B cell (primary cell): ENCODE results near the gene CFAP61. TPM values are rescaled to one million over a fixed set of nuclear protein-coding genes. Genes with fewer than 3 reads are reported as not detected.
A peak's percentile ranks its signal among the peaks of the same experiment; 100 is the strongest.

Experiments
- ATAC-seq: fragments of 200-7000 bp; cut with Tn5 transposase; one replicate; pipeline ENCODE4 v1.10.0; 2021; ENCODE audit warnings: low read depth, mild to moderate bottlenecking, moderate number of reproducible peaks, moderate library complexity
- CTCF ChIA-PET: fragments of 350-600 bp; sonication (Branson Sonifier 250); formaldehyde crosslinking; loops from one replicate; lab custom pipeline; 2021; ENCODE audit warnings: antibody characterized with exemption, inconsistent platforms; lab: Charles Lee
- POLR2A ChIA-PET: fragments of 350-600 bp; sonication (Branson Sonifier 250); formaldehyde crosslinking; loops from one replicate; lab custom pipeline; 2021; ENCODE audit warnings: antibody characterized with exemption; lab: Charles Lee
- DNase-seq: peaks from one replicate; pipeline ENCODE4 v3.0.0; 2013
- H2AFZ ChIP-seq: 2 replicates; pipeline ENCODE4 v1.6.1; 2012; ENCODE audit warnings: mild to moderate bottlenecking, low read depth, low read length; ENCODE audit not compliant: insufficient read depth, poor library complexity, severe bottlenecking
- H3K27ac ChIP-seq, 2 donors: 1 replicate in 1 of 2; 2 replicates in 1 of 2; pipeline ENCODE4 v1.5.1; 2012 to 2013; ENCODE audit warnings: low read length in 2 of 2, mild to moderate bottlenecking in 2 of 2, moderate library complexity in 1 of 2
- H3K27me3 ChIP-seq, 4 experiments: fragments of 200-600 bp in 1 of 4; sonication (generic) in 1 of 4; replicated peaks in 1 of 4; 1 replicate in 2 of 4; 2 replicates in 2 of 4; pipeline versions ENCODE4 v1.6.1 to v1.7.0; 2013 to 2016; ENCODE audit warnings: low read length in 3 of 4, mild to moderate bottlenecking in 2 of 4, mixed read lengths in 1 of 4, moderate library complexity in 1 of 4; ENCODE audit not compliant: insufficient read depth in 4 of 4, control insufficient read depth in 3 of 4; ENCODE audit errors: control extremely low read depth in 1 of 4
- H3K36me3 ChIP-seq, 2 experiments: replicated peaks in 1 of 2; 1 replicate in 1 of 2; 2 replicates in 1 of 2; pipeline versions ENCODE4 v1.6.1 to v1.7.1; 2013; ENCODE audit warnings: low read length in 1 of 2; ENCODE audit not compliant: insufficient read depth in 2 of 2, control insufficient read depth in 1 of 2; ENCODE audit errors: control extremely low read depth in 1 of 2, extremely low read depth in 1 of 2
- H3K4me1 ChIP-seq, 2 donors: fragments of 200-600 bp in 1 of 2; sonication (generic) in 1 of 2; 1 replicate in 1 of 2; 2 replicates in 1 of 2; pipeline versions ENCODE4 v1.5.1 to v1.6.1; 2013 to 2017; ENCODE audit warnings: low read length in 2 of 2; ENCODE audit not compliant: control insufficient read depth in 2 of 2, insufficient read depth in 2 of 2
- H3K4me2 ChIP-seq: replicated peaks from 2 replicates; pipeline ENCODE3; 2012; ENCODE audit warnings: mild to moderate bottlenecking, low read depth, low read length; ENCODE audit not compliant: poor library complexity, severe bottlenecking
- H3K4me3 ChIP-seq, 5 experiments: fragments of 200-600 bp in 1 of 5; sonication (generic) in 1 of 5; 1 replicate in 3 of 5; 2 replicates in 2 of 5; pipeline versions ENCODE4 v1.5.1 to v1.7.0; 2011 to 2016; ENCODE audit warnings: low read length in 4 of 5, mild to moderate bottlenecking in 4 of 5, low read depth in 2 of 5, control low read depth in 1 of 5, moderate library complexity in 1 of 5; ENCODE audit not compliant: insufficient read depth in 1 of 5; ENCODE audit errors: control extremely low read depth in 1 of 5, extremely low read depth in 1 of 5
- H3K79me2 ChIP-seq: fragments of 200-600 bp; sonication (generic); one replicate; pipeline ENCODE4 v1.6.0; 2016; ENCODE audit warnings: low read length; ENCODE audit not compliant: control insufficient read depth, insufficient read depth
- H3K9ac ChIP-seq: fragments of 200-600 bp; sonication (generic); 2 replicates; pipeline ENCODE4 v1.6.1; 2017; ENCODE audit warnings: mild to moderate bottlenecking, low read length, moderate library complexity
- H3K9me3 ChIP-seq, 3 donors: one replicate each; pipeline versions ENCODE4 v1.6.1 to v1.7.1; 2013; ENCODE audit warnings: low read length in 2 of 3; ENCODE audit not compliant: control insufficient read depth in 2 of 3, insufficient read depth in 1 of 3; ENCODE audit errors: control extremely low read depth in 1 of 3
- H4K20me1 ChIP-seq: 2 replicates; pipeline ENCODE4 v1.6.0; 2012; ENCODE audit warnings: mild to moderate bottlenecking, low read length; ENCODE audit not compliant: insufficient read depth, control insufficient read depth, poor library complexity, severe bottlenecking
- H3K27ac Mint-ChIP-seq: one replicate; pipeline ENCODE4 v1.8.0; 2021; ENCODE audit warnings: mixed read lengths
- H3K27me3 Mint-ChIP-seq: one replicate; pipeline ENCODE4 v1.8.0; 2021; ENCODE audit warnings: mixed read lengths
- H3K4me1 Mint-ChIP-seq: one replicate; pipeline ENCODE4 v1.8.0; 2021; ENCODE audit warnings: mixed read lengths
- H3K4me3 Mint-ChIP-seq: one replicate; pipeline ENCODE4 v1.8.0; 2021; ENCODE audit warnings: mixed read lengths
- H3K9me3 Mint-ChIP-seq: one replicate; pipeline ENCODE4 v1.8.0; 2022; ENCODE audit warnings: mixed read lengths; ENCODE audit not compliant: insufficient read depth
- EZH2 ChIP-seq: IDR thresholded peaks from 2 replicates; pipeline ENCODE4 v1.6.1; 2012; ENCODE audit warnings: borderline replicate concordance, low read depth, mild to moderate bottlenecking, moderate library complexity, low read length; ENCODE audit not compliant: insufficient read depth, poor library complexity, severe bottlenecking
- WGBS: methylation state at CpG from one replicate; pipeline ENCODE4 v1.1.5; 2013; ENCODE audit warnings: missing lambda C conversion rate; ENCODE audit not compliant: insufficient coverage; 5-methylcytosine and 5-hydroxymethylcytosine counted together
- intact Hi-C: fragments of 100-400 bp; cut with micrococcal nuclease; formaldehyde crosslinking; loops from one replicate; pipeline ENCODE4 v1.10.0; 2022
- polyA plus RNA-seq: library from polyadenylated mRNA; depleted of rRNA; stranded (reverse); fragments of >200 nt; gene quantifications from 2 replicates; pipeline ENCODE4 v1.2.3, GENCODE V29; 2012
- total RNA-seq, 2 donors: library from RNA; stranded (reverse); fragments of 120-200 nt in 1 of 2; gene quantifications; 1 replicate in 1 of 2; 2 replicates in 1 of 2; pipeline versions ENCODE4 v1.2.3 to v1.2.4, GENCODE V29; 2013 to 2022
- TF ChIP-seq, protein P1 (sequence below): fragments of 200-600 bp; IDR thresholded peaks from one replicate; pipeline ENCODE4 v1.8.0; 2022; ENCODE audit warnings: antibody characterized with exemption, mild to moderate bottlenecking

CFAP61 gene
- total and polyA plus RNA-seq, 2 donors (not counting 1 experiment from before 2014, with no cell fraction given): not detected

DNA sequence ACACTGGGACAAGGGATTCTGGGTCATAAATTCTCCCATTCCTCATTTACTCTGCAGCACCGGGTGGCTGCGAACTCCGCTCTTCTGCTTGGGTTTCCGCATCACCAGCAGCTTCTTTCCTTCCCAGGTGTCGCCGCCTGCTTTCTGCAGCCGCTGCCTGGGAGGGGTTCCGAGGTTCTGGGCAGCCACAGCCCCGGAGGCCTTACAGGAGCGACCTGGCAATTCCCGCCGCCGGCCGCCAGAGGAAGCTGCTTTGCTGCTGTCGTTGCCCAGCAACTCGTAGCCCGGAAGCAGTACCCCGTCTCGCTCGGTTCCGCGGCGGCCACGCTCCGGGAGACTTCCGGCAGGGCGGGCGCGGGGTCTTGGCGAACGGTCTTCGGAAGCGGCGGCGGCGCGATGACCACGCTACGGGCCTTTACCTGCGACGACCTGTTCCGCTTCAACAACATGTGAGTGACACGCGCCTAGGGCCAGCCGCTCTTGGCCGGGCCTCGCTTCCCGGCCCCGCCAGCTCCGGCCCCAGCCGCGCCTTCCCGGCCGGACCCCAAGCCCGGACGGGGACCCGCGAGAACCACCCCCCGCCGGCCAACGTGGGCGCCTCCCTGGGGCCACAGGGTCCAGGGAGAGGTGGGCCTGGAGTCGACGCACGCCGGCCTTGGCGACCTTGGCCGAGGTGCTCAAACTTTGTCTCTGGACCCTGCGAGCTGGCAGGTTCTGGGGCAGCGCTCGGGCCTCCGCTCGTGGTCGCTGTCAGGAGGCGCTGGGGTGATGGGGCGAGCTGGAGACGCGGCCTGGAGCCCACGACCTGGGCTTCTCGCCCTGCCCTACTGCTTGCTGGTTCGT lies 35.1 kb upstream of the CFAP61 start, which contains the start of gene NAA20:
Gene NAA20, plus strand, starts transcription at position 362 of the 843 bp plus-strand sequence. Its CDS starts 35 bp downstream, at position 397.
- Histone ChIP-seq H4K20me1 (peaks cover 32% of the 10 kb centered on the region), H3K27ac (peak within 1 kb of the TSS; percentile 1 to 86), H3K9me3 (no peaks in the 10 kb centered on the region), H3K4me1 (peaks cover 12 to 27% of the 10 kb centered on the region in 2 donors), H3K9ac (peak within 1 kb of the TSS; percentile 92), H3K79me2 (peaks cover 72% of the 10 kb centered on the region), H2AFZ (peak within 1 kb of the TSS; percentile 93), H3K4me2 (peak within 1 kb of the TSS; percentile 89), H3K4me3 (peak within 1 kb of the TSS; percentile 41 to 91 (median 83)), H3K36me3 (peaks cover 0 to 11% of the 10 kb centered on the region in 2 experiments), H3K27me3 (no peaks in the 10 kb centered on the region)
- intact Hi-C loops: loop anchor here (1.0 to 10.0 kb wide), 9 partner anchors 35 to 1732 kb away; partner anchors contain the start of genes CFAP61, CRNKL1, DZANK1 and KIZ
- ChIA-PET POLR2A (interaction anchor here (1.9 kb wide), 1 partner anchor 35 kb away, joined by 12 read pairs; the partner anchor contains the start of genes CFAP61 and CRNKL1), CTCF (interaction anchor here (0.9 to 2.2 kb wide), 6 partner anchors 15 to 111 kb away, joined by 3 to 12 read pairs (median 5); partner anchors contain the start of genes CFAP61 and CRNKL1)
- Mint-ChIP-seq H3K4me3 (peak within 1 kb of the TSS; percentile 94), H3K9me3 (no peaks in the 10 kb centered on the region), H3K4me1 (peaks cover 42% of the 10 kb centered on the region), H3K27ac (peak within 1 kb of the TSS; percentile 94), H3K27me3 (no peaks in the 10 kb centered on the region)
- WGBS: under 1% methylated on average over 81 of the region's 81 CpGs
- DNase-seq (peak; percentile 91), ATAC-seq (peak; percentile 98)
- TF ChIP-seq, protein P1, sequence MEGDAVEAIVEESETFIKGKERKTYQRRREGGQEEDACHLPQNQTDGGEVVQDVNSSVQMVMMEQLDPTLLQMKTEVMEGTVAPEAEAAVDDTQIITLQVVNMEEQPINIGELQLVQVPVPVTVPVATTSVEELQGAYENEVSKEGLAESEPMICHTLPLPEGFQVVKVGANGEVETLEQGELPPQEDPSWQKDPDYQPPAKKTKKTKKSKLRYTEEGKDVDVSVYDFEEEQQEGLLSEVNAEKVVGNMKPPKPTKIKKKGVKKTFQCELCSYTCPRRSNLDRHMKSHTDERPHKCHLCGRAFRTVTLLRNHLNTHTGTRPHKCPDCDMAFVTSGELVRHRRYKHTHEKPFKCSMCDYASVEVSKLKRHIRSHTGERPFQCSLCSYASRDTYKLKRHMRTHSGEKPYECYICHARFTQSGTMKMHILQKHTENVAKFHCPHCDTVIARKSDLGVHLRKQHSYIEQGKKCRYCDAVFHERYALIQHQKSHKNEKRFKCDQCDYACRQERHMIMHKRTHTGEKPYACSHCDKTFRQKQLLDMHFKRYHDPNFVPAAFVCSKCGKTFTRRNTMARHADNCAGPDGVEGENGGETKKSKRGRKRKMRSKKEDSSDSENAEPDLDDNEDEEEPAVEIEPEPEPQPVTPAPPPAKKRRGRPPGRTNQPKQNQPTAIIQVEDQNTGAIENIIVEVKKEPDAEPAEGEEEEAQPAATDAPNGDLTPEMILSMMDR: peak; percentile 73
- no peak for TF ChIP-seq EZH2
